GM21786 (cell line): ENCODE measurements around the gene SERPINE1.

Source experiments
- ATAC-seq: cut with Tn5 transposase; IDR thresholded peaks from one replicate; pipeline ENCODE4 v1.9.1; 2021; ENCODE audit not compliant: unreplicated experiment

The SERPINE1 gene

GRCh38 chr7:101166909-101167644 is 40.2 kb downstream of the SERPINE1 start:
- ATAC-seq: no peak

GRCh38 chr7:101167645-101168411 is 40.9 kb downstream of the SERPINE1 start:
- ATAC-seq: no peak

GRCh38 chr7:101168412-101169049 is 41.6 kb downstream of the SERPINE1 start:
- ATAC-seq: no peak

GRCh38 chr7:101169110-101169837 is 42.4 kb downstream of the SERPINE1 start:
- ATAC-seq: no peak

- ATAC-seq: no peak
Measured at GRCh38 chr7:101169838-101170551, 43.1 kb downstream of the SERPINE1 start.

GRCh38 chr7:101170617-101171441 is 43.9 kb downstream of the SERPINE1 start:
- ATAC-seq: no peak

- no peak for ATAC-seq
Measured at GRCh38 chr7:101171442-101171837, 44.5 kb downstream of the SERPINE1 start.

- no peak for ATAC-seq
Measured at GRCh38 chr7:101172005-101172853, 45.3 kb downstream of the SERPINE1 start.

- no peak for ATAC-seq
Measured at GRCh38 chr7:101172854-101173751, 46.2 kb downstream of the SERPINE1 start.

- peak; percentile 49 for ATAC-seq
Measured at GRCh38 chr7:101173752-101174244, 46.9 kb downstream of the SERPINE1 start.

GRCh38 chr7:101174322-101174854 is 47.5 kb downstream of the SERPINE1 start:
- ATAC-seq: no peak

- ATAC-seq: no peak
Measured at GRCh38 chr7:101175664-101176063, 48.8 kb downstream of the SERPINE1 start.

GRCh38 chr7:101177644-101178043 is 50.7 kb downstream of the SERPINE1 start:
- no peak for ATAC-seq

- no peak for ATAC-seq
Measured at GRCh38 chr7:101179117-101179516, 52.2 kb downstream of the SERPINE1 start.

- no peak for ATAC-seq
Measured at GRCh38 chr7:101179713-101180112, 52.8 kb downstream of the SERPINE1 start.

- ATAC-seq: no peak
Measured at GRCh38 chr7:101180130-101180755, 53.3 kb downstream of the SERPINE1 start, which contains the start of gene NAT16. Gene NAT16 (minus strand): TSS chr7:101180293. CDS start chr7:101174807, 5,486 bp downstream.
